ENCODE results near the gene EFNB2. TPM values are rescaled to one million over a fixed set of nuclear protein-coding genes. Genes with fewer than 3 reads are reported as not detected.

EFNB2 gene
- total RNA-seq, 2 donors from 2014 or later: 4.6 to 6.7 TPM

GRCh38 chr13:106484084-106484483, 51.4 kb downstream of the EFNB2 start:
- H3K4me1 ChIP-seq: no peaks in the 10 kb centered on the region
- no peaks in the 10 kb centered on the region for H3K9me3 ChIP-seq
- H3K27me3 ChIP-seq: no peaks in the 10 kb centered on the region
- no peak overlapping the region for H3K27ac ChIP-seq
- TF ChIP-seq CTCF (IDR thresholded peaks at IDR 0.05): no peak
- TF ChIP-seq POLR2A (IDR thresholded peaks at IDR 0.05): no peak
- H3K4me3 ChIP-seq: no peak overlapping the region
- H3K36me3 ChIP-seq (replicated peaks in 1 of 2; ENCODE audit: insufficient read depth in 1 of 2, low read depth in 2 of 2): no peaks in the 10 kb centered on the region
- ATAC-seq: no peak
- 66 to 69% methylated on average over 9 of the region's 9 CpGs for WGBS, 2 donors
- no peak for DNase-seq
- intact Hi-C loops (cut with DNase I): no loop called here

- intact Hi-C loops (cut with DNase I): no loop called here
- H3K9me3 ChIP-seq: no peaks in the 10 kb centered on the region
- H3K36me3 ChIP-seq (replicated peaks in 1 of 2; ENCODE audit: insufficient read depth in 1 of 2, low read depth in 2 of 2): no peaks in the 10 kb centered on the region
- no peak overlapping the region for H3K27ac ChIP-seq
- no peaks in the 10 kb centered on the region for H3K27me3 ChIP-seq
- no peaks in the 10 kb centered on the region for H3K4me1 ChIP-seq
- ATAC-seq: no peak
- H3K4me3 ChIP-seq: no peak overlapping the region
- TF ChIP-seq POLR2A (IDR thresholded peaks at IDR 0.05): no peak
- DNase-seq: no peak
- WGBS, 2 donors: 69 to 75% methylated on average over 4 of the region's 4 CpGs
Measured at GRCh38 chr13:106481919-106482318, 53.5 kb downstream of the EFNB2 start.

GRCh38 chr13:106480351-106480910, 55.0 kb downstream of the EFNB2 start:
- H3K9me3 ChIP-seq: no peaks in the 10 kb centered on the region
- no peak overlapping the region for H3K4me3 ChIP-seq
- DNase-seq (no peak), ATAC-seq (no peak)
- WGBS, 2 donors: 54 to 60% methylated on average over 5 of the region's 5 CpGs
- H3K4me1 ChIP-seq: peaks cover 11% of the 10 kb centered on the region
- no peak overlapping the region for H3K27ac ChIP-seq
- H3K27me3 ChIP-seq: no peaks in the 10 kb centered on the region
- no peak for TF ChIP-seq CTCF (IDR thresholded peaks at IDR 0.05)
- TF ChIP-seq POLR2A (IDR thresholded peaks at IDR 0.05): no peak
- intact Hi-C loops (cut with DNase I): no loop called here
- no peaks in the 10 kb centered on the region for H3K36me3 ChIP-seq (replicated peaks in 1 of 2; ENCODE audit: insufficient read depth in 1 of 2, low read depth in 2 of 2)

- no peak overlapping the region for H3K4me3 ChIP-seq
- no peaks in the 10 kb centered on the region for H3K36me3 ChIP-seq (replicated peaks in 1 of 2; ENCODE audit: insufficient read depth in 1 of 2, low read depth in 2 of 2)
- no peak for DNase-seq
- H3K9me3 ChIP-seq: no peaks in the 10 kb centered on the region
- H3K27me3 ChIP-seq: no peaks in the 10 kb centered on the region
- no peak for ATAC-seq
- peaks cover 15% of the 10 kb centered on the region for H3K4me1 ChIP-seq
- TF ChIP-seq POLR2A (IDR thresholded peaks at IDR 0.05) (no peak), CTCF (IDR thresholded peaks at IDR 0.05) (no peak)
- intact Hi-C loops (cut with DNase I): no loop called here
- 81 to 83% methylated on average over 15 of the region's 15 CpGs for WGBS, 2 donors
- H3K27ac ChIP-seq: no peak overlapping the region
Measured at GRCh38 chr13:106479929-106480328, 55.5 kb downstream of the EFNB2 start.

GRCh38 chr13:106478116-106478515, 57.3 kb downstream of the EFNB2 start:
- Histone ChIP-seq H3K9me3 (no peaks in the 10 kb centered on the region), H3K4me1 (peaks cover 15% of the 10 kb centered on the region), H3K36me3 (replicated peaks in 1 of 2; ENCODE audit: insufficient read depth in 1 of 2, low read depth in 2 of 2) (no peaks in the 10 kb centered on the region), H3K27me3 (no peaks in the 10 kb centered on the region), H3K4me3 (no peak overlapping the region), H3K27ac (no peak overlapping the region)
- no peak for DNase-seq
- 90% methylated on average over 6 to 7 of the region's 7 CpGs for WGBS, 2 donors
- TF ChIP-seq CTCF (IDR thresholded peaks at IDR 0.05) (no peak), POLR2A (IDR thresholded peaks at IDR 0.05) (no peak)
- ATAC-seq: no peak
- intact Hi-C loops (cut with DNase I): no loop called here

Measured in body of pancreas (tissue), 4 donors.